T-helper 2 cell treated with Interferon-gamma antibody and Interleukin-4, amounts not matched to agents 5 μg/mL and 100 μg/mL, for 36 hours (primary cell): ENCODE measurements around the gene CD82.

Experiments used
- DNase-seq: peaks from one replicate; pipeline ENCODE4 v3.0.0; 2021; ENCODE audit warnings: low spot score
- H3K27ac Mint-ChIP-seq: one replicate; pipeline ENCODE4 v1.8.0; 2021; ENCODE audit warnings: mild to moderate bottlenecking, mixed read lengths
- H3K27me3 Mint-ChIP-seq: one replicate; pipeline ENCODE4 v1.8.0; 2021; ENCODE audit warnings: low read depth, mixed read lengths
- H3K36me3 Mint-ChIP-seq: one replicate; pipeline ENCODE4 v1.8.0; 2021; ENCODE audit warnings: low read depth, mixed read lengths
- H3K4me1 Mint-ChIP-seq: one replicate; pipeline ENCODE4 v1.8.0; 2021; ENCODE audit warnings: low read depth, mixed read lengths
- H3K4me3 Mint-ChIP-seq: one replicate; pipeline ENCODE4 v1.8.0; 2022; ENCODE audit warnings: mild to moderate bottlenecking, moderate library complexity, mixed read lengths
- H3K9me3 Mint-ChIP-seq: one replicate; pipeline ENCODE4 v1.8.0; 2021; ENCODE audit warnings: mixed read lengths

Gene CD82

DNA sequence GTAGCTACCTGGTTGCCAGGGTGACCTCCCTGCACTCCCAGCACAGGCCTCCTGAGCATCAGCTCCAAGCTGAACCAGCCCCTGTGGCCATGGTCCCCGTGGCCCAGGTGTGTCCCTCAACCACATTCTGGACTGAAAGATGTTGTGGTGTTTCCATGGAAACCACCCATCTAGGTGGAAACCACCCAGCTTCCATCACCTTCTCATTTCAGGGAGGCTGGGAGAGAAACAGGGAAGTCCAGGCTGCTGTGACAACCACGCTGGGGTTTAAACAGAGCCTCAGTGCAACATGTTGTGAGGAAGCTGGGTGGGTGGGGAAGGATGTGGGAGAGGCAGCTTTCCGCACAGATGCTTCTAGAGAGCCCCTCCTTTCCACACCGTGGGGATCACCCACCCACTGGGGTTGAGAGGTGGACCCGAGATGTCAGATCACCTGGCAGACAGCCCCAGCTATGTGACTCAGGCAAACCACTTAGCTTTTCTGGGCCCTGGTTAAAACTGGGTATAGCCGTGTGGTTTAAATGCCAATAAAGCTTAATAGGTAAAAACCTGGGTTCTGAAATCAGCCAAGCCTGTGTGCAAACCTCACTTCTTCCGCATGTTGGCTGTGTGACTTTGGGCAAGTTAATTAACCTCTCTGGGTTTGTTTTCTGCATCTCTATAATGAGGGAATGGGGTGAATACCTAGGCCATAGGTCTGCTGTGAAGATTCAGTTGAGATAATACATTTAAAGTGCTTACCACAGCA is 46.4 kb downstream of the CD82 start:
- Mint-ChIP-seq H3K9me3 (no peaks in the 10 kb centered on the region), H3K4me1 (peaks cover 60% of the 10 kb centered on the region), H3K27me3 (no peaks in the 10 kb centered on the region), H3K4me3 (peak overlapping the region; percentile 48), H3K36me3 (peaks cover 61% of the 10 kb centered on the region), H3K27ac (peak overlapping the region; percentile 79)
- DNase-seq = peak; percentile 50

DNA sequence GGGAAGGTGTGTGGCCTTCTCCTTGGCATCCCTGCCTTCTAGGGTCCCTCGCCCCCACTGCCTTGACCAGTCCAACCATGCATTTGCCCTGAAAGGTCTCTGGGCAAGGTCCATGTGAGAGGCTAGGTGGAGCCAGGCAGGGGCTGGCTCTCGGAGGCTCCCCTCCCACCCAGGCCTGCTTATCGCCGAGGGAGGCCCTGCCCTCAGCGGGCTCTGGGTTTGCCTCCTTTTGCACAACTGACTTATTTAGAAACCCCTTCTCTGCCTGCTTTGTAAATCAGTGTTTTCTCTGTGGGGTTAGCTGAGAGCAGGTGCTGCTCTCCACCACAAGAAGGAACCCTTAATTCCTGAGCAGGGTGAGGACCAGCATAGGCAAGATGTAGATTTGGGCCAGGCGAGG is 47.7 kb downstream of the CD82 start:
- peaks cover 54% of the 10 kb centered on the region for H3K4me1 Mint-ChIP-seq
- peaks cover 55% of the 10 kb centered on the region for H3K36me3 Mint-ChIP-seq
- H3K27me3 Mint-ChIP-seq = no peaks in the 10 kb centered on the region
- H3K27ac Mint-ChIP-seq = peak overlapping the region; percentile 58
- no peak for DNase-seq
- H3K9me3 Mint-ChIP-seq = no peaks in the 10 kb centered on the region
- H3K4me3 Mint-ChIP-seq = no peak overlapping the region

DNA sequence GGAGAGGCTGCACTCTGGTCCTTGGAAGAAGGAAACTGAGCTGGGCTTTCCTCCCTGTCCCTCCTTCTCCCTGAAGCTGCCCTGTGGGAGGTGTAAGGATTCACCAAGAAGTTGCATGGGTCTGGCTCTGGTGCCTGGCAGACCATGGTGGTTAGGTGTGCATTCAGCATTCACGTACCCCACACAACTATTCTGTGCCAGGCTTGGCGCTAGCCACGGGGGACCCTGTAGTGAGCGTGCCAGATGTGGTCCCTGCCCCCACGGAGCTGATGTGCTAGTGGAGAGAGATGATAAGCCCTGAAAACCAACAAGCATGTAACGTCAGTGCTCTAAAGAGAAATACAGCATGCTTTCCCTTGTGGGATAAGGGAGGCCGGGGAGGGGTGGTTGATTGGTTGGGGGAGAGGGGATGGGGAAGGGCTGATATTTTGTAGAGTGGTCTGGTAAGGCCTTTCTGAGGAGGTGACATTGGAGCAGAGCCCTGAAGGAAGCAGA is 48.9 kb downstream of the CD82 start:
- H3K27ac Mint-ChIP-seq = peak overlapping the region; percentile 65
- peaks cover 52% of the 10 kb centered on the region for H3K36me3 Mint-ChIP-seq
- DNase-seq = no peak
- H3K9me3 Mint-ChIP-seq = no peaks in the 10 kb centered on the region
- no peak overlapping the region for H3K4me3 Mint-ChIP-seq
- H3K4me1 Mint-ChIP-seq = peaks cover 42% of the 10 kb centered on the region
- H3K27me3 Mint-ChIP-seq = no peaks in the 10 kb centered on the region

DNA sequence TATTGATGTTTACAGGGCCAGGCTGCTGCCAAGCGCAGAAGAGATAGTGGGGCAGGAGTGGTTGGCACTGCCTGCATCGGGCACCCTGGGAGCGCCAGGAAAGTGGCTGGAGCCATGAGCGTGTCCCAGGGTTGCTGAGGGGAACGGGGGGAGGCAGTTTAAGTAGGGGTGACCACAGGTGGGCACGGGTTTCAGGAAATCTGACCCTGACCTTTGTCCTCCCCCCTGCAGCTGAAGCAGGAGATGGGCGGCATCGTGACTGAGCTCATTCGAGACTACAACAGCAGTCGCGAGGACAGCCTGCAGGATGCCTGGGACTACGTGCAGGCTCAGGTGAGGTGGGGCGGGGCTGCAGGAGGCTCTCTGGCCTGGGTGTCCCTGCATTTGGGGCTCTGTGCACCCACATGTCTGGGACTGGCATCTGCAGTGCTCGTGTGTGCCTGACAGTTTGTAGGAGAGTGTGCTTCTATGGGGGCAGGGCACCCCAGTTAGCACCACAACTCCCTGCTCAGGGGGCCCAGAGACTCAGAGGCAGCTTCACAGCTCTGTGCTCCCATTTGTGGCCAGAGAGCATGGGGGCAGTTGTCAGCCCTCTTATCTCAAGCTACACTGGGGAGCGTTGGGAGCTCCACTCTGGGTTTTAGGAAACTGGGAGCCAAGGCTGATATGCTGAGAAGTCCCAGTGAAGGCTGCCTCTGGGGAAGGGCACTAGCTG is 49.7 kb downstream of the CD82 start:
- H3K36me3 Mint-ChIP-seq = peaks cover 44% of the 10 kb centered on the region

DNA sequence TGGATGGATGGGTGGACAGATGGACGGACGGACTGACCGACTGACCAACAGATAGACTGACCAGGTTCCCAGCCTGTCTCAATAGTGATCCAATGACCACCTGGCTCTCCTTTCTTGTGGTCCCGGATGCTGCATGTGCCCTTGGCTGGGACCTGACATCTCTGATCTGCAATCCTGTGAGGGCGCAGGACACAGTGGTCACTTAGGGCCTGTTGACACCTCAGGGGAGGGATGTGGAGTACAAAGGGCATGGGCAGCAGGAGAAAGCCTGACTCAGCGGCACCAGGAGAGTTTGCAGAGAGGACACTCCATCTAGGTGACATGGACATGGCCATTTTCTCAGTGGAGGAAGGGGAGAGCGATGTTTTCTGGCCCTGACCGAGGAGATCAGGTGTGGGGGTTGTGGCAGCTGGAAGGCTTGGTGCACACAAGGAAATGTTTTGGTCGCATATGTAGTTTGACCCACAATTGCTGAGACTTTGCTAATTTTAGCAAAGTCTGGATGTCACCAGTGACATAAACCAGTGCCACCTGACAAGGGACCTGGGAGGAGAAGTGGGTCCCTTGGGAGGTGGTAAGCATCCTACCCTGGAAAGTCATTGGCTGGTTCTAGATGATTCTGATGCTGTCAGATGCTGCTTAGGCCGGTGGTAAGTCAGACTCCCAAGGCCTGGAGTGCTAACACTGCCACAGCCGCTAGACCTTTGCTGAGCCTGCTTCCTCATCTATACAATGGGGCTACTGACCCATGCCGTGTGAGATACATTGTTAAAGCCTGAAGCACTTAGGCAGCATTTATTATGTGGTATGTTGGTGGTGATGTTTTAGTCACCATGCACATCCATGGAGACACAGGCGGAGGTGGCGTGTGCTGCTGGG is 50.7 kb downstream of the CD82 start:
- Mint-ChIP-seq H3K4me3 (no peak overlapping the region), H3K27ac (peak overlapping the region; percentile 13), H3K4me1 (peaks cover 32% of the 10 kb centered on the region), H3K36me3 (peaks cover 46% of the 10 kb centered on the region), H3K27me3 (no peaks in the 10 kb centered on the region), H3K9me3 (no peaks in the 10 kb centered on the region)
- no peak for DNase-seq

More for the DNA sequence above, 49.7 kb downstream of the CD82 start:
- peaks cover 33% of the 10 kb centered on the region for H3K4me1 Mint-ChIP-seq
- no peak for DNase-seq
- H3K27me3 Mint-ChIP-seq = no peaks in the 10 kb centered on the region
- peak overlapping the region; percentile 65 for H3K27ac Mint-ChIP-seq
- no peak overlapping the region for H3K4me3 Mint-ChIP-seq
- H3K9me3 Mint-ChIP-seq = no peaks in the 10 kb centered on the region

DNA sequence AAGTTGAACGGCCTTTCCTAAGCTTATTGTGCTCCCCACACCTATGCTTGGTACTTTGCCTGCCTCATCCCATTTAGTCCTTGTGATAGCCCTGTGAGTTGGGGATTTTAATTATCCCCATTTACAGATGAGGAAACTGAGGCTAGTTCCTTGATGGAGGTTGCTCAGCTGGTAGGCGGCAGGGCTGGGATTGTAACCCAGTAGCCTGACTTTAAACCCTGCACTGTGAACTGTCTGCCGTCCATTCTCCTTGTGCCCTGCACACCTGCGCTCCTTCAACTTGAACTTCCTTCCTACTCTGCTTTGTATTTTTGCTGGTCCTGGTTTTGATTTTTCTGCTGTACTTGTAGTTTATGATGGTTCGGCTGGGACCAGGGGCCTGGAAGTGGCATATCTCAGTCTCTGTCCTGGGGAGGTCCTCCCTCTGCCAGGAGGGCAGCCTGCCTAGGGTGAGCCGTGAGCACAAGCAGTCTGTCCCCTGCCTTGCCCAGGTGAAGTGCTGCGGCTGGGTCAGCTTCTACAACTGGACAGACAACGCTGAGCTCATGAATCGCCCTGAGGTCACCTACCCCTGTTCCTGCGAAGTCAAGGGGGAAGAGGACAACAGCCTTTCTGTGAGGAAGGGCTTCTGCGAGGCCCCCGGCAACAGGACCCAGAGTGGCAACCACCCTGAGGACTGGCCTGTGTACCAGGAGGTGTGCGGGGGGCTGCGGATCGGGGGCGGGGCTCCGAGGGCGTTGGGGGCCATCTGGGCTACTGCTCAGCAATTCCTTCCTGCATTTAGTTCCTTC is 52.4 kb downstream of the CD82 start:
- DNase-seq = no peak
- no peaks in the 10 kb centered on the region for H3K27me3 Mint-ChIP-seq
- no peak overlapping the region for H3K4me3 Mint-ChIP-seq
- H3K27ac Mint-ChIP-seq = no peak overlapping the region
- H3K9me3 Mint-ChIP-seq = no peaks in the 10 kb centered on the region
- peaks cover 50% of the 10 kb centered on the region for H3K36me3 Mint-ChIP-seq
- H3K4me1 Mint-ChIP-seq = peaks cover 22% of the 10 kb centered on the region

DNA sequence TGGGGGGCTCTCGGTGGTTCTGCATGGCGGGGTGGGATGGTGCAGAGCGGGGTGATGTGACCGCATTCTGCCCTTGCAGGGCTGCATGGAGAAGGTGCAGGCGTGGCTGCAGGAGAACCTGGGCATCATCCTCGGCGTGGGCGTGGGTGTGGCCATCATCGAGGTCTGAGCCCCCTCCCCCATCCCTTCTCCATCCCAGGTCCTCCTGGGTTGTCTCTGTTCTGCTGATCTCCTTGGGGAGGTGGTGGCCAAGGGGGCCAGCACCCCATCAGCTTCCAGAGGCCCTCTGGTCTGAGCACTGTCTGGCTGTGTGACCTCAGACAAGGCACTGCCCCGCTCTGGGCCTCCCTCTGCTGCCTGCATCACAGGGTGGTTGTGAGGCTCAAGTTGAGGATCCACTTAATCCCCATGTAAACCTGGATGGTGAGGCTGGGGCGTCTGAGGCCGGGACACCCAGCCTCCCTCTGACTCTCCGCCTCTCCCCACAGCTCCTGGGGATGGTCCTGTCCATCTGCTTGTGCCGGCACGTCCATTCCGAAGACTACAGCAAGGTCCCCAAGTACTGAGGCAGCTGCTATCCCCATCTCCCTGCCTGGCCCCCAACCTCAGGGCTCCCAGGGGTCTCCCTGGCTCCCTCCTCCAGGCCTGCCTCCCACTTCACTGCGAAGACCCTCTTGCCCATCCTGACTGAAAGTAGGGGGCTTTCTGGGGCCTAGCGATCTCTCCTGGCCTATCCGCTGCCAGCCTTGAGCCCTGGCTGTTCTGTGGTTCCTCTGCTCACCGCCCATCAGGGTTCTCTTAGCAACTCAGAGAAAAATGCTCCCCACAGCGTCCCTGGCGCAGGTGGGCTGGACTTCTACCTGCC is 53.3 kb downstream of the CD82 start:
- no peaks in the 10 kb centered on the region for H3K27me3 Mint-ChIP-seq
- no peaks in the 10 kb centered on the region for H3K9me3 Mint-ChIP-seq
- H3K36me3 Mint-ChIP-seq = peaks cover 51% of the 10 kb centered on the region
- DNase-seq = no peak
- H3K27ac Mint-ChIP-seq = no peak overlapping the region
- peaks cover 28% of the 10 kb centered on the region for H3K4me1 Mint-ChIP-seq
- H3K4me3 Mint-ChIP-seq = no peak overlapping the region

DNA sequence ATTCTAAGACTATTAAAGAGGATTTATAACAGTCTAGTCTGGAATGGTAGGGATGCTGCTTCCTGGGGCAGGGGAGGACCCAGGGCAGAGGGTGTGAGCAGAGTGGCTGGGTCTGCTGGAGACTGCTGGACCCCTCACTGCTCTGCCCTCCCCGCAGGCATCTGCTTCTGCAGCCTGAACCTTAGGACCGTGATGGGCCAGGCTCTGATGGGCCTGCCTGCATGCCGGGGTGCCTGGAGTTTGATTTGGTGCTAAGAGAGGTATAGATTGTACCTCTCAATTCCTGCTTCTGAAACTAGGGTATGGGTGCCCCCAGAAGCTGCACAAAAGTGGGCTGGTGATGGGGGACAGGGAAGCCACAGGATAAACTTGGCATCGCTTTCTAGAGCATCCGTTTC is 54.9 kb downstream of the CD82 start:
- Mint-ChIP-seq H3K9me3 (no peaks in the 10 kb centered on the region), H3K27ac (no peak overlapping the region), H3K4me1 (peaks cover 20% of the 10 kb centered on the region), H3K27me3 (no peaks in the 10 kb centered on the region), H3K36me3 (peaks cover 39% of the 10 kb centered on the region), H3K4me3 (no peak overlapping the region)
- no peak for DNase-seq

DNA sequence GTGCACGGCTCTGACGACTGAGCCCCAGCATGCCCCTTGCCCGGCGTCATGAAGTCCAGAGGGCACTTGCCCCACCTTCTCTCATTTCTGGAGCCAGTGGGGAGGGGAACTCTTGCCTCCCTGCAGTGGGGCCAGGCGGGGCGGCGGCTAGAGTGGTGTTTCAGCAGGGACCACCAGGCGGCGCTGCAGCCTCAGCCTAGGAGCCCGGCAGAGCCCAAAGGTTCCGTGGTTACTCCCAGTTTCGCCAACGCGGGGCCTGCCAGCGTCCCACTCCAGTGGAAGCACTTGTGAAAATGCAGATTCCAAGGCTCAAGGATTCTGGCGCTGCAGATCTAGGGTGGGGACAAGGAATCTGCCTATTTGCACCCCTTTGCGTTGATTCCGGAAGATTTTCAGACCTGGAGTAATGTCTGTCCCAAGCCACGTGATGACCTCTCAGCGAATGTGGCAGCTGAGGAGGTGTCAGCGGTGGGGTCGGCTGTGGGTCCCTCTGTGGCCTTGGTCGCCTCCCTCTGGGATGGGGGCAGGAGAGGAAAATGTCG is 55.7 kb downstream of the CD82 start:
- Mint-ChIP-seq H3K4me1 (peaks cover 14% of the 10 kb centered on the region), H3K36me3 (peaks cover 31% of the 10 kb centered on the region), H3K27ac (no peak overlapping the region), H3K4me3 (no peak overlapping the region), H3K27me3 (no peaks in the 10 kb centered on the region), H3K9me3 (no peaks in the 10 kb centered on the region)
- DNase-seq = peak; percentile 37

DNA sequence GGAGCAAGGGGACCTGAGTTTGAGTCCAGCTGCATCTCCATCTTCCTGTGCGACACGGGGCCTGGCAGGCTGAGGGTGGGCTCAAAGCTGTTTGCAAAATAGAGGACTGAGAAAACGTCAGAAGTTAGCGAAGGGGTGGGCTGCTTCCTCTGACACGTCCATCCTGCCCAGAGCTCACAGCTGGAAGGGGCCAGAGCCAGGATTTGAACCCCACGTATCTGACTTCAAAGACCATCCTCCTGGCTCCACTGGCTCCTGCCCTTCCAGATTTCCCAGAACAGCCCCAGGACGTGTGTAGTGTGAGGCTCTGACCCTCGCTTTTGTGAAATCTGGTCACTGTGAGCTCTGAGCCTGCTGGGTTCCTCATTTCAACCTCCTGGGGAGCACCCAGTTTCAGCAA is 56.3 kb downstream of the CD82 start:
- Mint-ChIP-seq H3K9me3 (no peaks in the 10 kb centered on the region), H3K36me3 (peaks cover 27% of the 10 kb centered on the region), H3K27me3 (no peaks in the 10 kb centered on the region), H3K4me1 (peaks cover 12% of the 10 kb centered on the region), H3K27ac (peak overlapping the region; percentile 17), H3K4me3 (no peak overlapping the region)
- DNase-seq = no peak

DNA sequence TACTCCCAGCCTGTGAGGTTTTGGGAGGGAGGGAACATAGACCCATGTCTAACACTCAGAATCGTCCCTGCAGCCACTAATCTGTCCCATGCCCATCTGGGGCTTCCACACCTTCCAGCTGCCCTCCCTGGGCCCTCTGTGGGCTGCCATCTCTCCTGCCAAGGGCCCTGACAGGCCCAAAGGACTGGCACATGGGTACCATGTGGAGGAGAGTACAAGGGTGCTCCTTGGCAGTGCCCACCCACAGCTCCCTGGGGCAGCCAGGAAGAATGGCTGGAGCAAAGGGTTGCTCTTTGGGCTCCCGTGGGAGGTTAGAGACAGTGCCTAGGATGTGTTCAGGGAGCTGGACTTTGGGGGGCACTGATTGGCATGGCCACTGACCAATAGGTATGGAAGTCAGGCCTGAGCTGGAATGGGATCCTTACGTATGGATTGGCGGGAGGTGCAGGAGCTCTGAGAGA is 56.8 kb downstream of the CD82 start:
- H3K27ac Mint-ChIP-seq = no peak overlapping the region
- peaks cover 12% of the 10 kb centered on the region for H3K4me1 Mint-ChIP-seq
- H3K36me3 Mint-ChIP-seq = peaks cover 25% of the 10 kb centered on the region
- no peaks in the 10 kb centered on the region for H3K27me3 Mint-ChIP-seq
- no peak for DNase-seq
- no peaks in the 10 kb centered on the region for H3K9me3 Mint-ChIP-seq
- no peak overlapping the region for H3K4me3 Mint-ChIP-seq

DNA sequence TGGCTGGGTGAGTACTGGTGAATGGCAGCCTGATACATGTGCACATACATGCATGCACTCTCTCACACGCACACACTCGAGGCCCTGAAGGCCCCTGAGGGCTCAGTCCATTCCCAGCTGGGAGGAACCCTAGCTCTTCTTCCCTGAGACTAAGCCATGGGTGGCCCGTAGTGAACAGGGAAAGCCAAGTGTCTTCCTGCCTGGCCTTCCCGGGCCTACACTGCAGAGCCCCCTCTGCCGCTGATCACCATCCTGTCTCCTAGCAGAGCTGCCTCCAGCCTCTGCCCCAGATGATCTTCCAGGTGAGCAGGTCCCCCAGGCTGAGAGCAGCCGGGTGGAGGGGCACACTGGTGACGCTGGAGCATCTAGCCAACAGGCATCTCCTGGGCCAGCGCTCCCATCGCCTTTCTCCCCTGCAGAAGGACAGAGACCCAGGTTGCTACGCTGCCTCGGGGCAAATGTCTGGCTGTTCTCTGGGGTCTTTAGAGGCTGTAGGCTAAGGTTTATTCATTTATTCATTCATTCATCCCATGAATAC is 57.3 kb downstream of the CD82 start:
- Mint-ChIP-seq H3K4me3 (no peak overlapping the region), H3K27me3 (no peaks in the 10 kb centered on the region), H3K36me3 (peaks cover 24% of the 10 kb centered on the region), H3K27ac (no peak overlapping the region), H3K4me1 (peaks cover 12% of the 10 kb centered on the region), H3K9me3 (no peaks in the 10 kb centered on the region)
- DNase-seq = no peak
